Measurements from ENCODE around the gene CRABP2. TPM values are rescaled to one million over a fixed set of nuclear protein-coding genes. Genes with fewer than 3 reads are reported as not detected.

CRABP2 gene
- total and polyA plus RNA-seq, 2 of the 13 experiments (the other 11 are each of a cell fraction or from before 2014, with no cell fraction given), result 0.40 to 0.60 TPM

- no peak for TF ChIP-seq ZNF318 (CRISPR knock-in tag; IDR thresholded peaks at IDR 0.05)
- TF ChIP-seq PRPF4 (IDR thresholded peaks at IDR 0.05; ENCODE audit: low read depth, low read length, poor library complexity, severe bottlenecking), result no peak
Measured at GRCh38 chr1:156744344-156744743, 39.0 kb upstream of the CRABP2 start (continued).
